ENCODE data around the gene ATG7.
"Not testable (repeated sequence)": the region's sequence is repeated elsewhere in the genome, so short reads cannot be mapped to it uniquely, and the experiment has no call there.

ATG7 gene

DNA sequence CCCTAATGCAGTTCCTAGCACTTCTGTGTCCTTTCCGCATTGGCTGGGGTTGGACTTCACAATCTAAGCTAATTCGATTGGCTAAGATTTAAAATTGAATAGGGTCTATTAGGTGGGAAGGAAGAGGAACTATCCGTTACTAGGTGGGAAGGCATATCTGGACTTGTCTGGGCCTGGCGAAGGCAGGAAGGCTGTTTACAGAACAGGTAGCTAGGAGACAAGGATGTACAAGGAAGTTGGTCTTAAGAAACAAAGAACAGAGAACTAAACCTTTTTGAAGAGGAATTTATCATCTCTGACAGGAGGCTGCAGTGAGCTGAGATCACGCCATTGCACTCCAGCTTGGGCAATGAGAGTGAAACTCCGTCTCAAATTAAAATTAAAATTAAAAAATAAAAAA lies 17.3 kb upstream of the ATG7 start:
- no peak for DNase-seq

DNA sequence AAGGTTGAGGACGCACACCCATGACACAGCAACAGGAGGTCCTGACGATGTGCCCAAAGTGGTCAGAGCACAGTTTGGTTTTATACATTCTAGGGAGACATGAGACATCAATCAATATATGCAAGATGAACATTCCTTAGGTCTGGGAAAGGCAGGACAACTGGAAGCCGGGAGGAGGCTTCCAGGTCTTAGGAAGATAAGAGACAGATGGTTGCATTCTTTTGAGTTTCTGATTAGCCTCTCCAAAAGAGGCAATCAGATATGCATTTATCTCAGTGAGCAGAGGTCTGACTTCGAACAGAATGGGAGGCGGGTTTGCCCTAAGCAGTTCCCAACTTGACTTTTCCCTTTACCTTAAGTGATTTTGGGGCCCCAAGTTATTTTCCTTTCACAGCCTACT lies 16.7 kb upstream of the ATG7 start:
- DNase-seq: not testable (repeated sequence)

DNA sequence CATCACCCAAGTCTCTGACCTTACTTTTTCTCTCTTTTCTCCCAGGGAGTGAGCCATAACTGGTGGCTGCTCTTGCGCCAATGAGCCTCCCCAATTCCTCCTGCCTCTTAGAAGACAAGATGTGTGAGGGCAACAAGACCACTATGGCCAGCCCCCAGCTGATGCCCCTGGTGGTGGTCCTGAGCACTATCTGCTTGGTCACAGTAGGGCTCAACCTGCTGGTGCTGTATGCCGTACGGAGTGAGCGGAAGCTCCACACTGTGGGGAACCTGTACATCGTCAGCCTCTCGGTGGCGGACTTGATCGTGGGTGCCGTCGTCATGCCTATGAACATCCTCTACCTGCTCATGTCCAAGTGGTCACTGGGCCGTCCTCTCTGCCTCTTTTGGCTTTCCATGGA lies 13.2 kb upstream of the ATG7 start:
- DNase-seq: no peak

DNA sequence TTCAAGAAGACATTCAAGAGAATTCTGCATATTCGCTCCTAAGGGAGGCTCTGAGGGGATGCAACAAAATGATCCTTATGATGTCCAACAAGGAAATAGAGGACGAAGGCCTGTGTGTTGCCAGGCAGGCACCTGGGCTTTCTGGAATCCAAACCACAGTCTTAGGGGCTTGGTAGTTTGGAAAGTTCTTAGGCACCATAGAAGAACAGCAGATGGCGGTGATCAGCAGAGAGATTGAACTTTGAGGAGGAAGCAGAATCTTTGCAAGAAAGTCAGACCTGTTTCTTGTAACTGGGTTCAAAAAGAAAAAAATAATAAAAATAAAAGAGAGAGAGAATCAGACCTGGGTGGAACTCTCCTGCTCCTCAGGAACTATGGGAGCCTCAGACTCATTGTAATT lies 11.7 kb upstream of the ATG7 start:
- no peak for DNase-seq

DNA sequence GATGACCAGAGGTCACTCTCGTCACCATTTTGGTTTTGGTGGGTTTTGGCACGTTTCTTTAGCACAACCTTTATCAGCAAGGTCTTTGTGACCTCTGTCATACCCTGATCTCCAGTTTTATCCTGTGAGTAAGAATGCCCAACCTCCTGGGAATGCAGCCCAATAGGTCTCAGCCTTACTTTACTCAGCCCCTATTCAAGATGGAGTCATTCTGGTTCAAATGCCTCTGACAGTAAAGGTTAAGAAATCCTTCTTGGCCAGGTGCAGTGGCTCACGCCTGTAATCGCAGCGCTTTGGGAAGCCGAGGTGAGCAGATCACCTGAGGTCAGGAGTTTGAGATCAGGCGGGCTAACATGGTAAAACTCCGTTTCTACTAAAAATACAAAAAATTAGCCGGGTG lies 3.2 kb upstream of the ATG7 start:
- no peak for DNase-seq

DNA sequence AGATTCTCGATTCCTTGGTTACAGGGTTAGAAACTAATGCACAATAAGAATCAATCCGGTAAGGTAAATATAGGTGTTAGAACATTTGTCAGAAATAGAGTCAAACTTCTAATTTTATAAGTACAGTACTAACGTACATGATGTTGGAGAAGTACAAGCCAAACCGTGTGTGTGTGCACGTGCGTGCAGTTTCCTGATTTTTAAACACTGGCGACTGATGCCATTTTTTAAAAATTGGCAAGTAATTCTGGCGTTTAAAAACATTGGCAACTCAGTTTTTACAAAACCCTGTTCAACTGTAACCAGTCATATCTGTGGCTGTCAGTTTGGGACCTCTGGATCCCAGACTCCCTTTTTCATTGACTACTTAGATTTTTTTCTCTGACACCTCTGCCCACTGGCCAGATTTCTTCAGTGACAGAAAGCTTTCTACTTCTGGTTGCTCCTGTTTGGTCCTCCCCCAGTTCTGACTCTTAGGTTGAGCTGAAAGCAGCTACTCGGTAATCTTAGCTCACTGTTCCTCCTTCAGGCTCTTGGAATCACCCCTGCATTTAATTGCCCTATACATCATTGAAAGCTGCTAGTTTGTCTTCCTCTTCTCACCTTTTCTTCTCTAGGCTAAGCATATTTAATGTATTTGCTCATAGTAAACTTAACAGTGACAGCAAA lies 843 bp downstream of the ATG7 start:
- DNase-seq: no peak

DNA sequence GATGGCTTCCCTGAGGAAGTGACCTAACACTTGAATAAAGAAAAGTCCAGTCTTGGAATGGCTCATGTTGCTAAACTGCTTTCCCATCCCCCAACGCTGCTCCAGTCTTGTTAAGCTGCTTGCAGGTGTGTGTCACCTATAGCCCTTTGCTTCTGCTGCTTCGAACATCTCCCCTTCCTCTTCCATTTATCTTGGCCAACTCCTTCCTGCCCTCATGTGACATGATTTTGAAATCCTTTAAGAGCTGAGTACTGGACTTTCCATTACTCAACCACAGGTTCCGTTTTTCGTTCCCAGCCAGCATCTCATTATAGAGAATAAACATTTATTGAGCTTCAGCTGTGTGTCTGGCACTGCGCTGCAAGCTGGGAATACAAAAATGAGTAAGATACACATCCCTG lies 1.7 kb downstream of the ATG7 start:
- no peak for DNase-seq

DNA sequence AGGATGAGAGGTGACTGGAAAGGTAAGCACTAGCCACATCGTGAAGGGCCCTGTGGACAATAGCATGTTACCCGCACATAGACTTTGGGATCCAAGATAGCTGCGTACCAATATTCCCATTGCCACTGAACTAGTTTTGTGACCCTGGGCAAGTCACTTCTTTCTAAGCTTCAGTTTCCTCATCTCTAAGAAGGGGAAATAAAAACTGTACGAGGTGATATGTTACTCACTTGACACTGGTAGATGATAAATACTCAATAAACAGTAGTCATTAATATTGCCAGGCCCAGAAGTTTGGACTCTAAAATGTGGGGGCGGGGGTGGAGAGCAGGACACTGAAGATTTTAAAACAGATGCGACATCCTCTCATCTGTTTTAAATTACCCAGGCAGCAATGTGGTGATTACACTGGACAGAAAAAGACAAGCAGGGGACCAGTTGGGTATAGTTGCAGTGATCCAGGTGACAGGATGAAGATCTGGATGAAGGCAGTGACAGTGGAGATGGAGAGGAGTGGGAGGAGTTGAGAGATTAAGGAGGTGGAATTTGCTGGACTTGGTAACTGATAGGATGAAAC lies 2.5 kb downstream of the ATG7 start:
- no peak for DNase-seq

DNA sequence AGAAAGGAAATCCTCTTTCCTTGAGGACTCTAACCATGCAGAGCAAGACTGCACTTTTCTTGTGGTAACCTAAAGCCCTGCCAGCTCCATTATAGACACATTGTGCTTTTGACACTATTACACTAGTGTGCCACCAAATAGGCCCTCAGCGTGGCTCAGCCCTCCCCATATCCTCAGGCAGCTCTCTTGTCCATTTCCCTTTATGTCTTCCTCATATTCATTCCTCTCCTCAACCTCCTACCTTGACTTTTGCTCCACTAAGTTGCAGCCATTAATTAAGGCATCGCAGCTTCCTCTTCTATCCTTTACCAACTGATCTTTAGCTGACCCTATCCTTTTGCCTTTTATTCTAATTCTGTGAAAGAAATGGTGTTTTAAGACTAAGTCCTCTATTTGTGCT lies 3.7 kb downstream of the ATG7 start:
- DNase-seq: no peak

DNA sequence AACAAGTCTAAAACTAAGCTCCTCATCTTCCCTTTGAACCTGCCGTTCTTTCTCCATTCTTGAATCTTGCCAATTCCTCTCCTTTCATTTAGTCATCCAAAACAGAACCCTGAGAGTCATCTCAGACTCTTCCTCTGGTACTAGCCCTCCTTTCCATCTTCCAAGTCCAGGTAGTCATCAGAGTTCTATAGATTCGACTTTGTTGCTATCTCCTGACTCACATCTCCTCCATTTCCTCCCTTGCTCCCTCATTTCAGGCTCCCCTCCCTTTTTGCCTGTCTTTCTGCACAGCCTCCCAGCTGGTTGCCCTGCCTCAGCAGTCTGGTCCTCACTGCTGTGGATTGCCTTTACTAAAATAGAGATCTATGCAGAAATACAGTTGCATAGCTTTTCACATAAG lies 4.7 kb downstream of the ATG7 start:
- DNase-seq: no peak

DNA sequence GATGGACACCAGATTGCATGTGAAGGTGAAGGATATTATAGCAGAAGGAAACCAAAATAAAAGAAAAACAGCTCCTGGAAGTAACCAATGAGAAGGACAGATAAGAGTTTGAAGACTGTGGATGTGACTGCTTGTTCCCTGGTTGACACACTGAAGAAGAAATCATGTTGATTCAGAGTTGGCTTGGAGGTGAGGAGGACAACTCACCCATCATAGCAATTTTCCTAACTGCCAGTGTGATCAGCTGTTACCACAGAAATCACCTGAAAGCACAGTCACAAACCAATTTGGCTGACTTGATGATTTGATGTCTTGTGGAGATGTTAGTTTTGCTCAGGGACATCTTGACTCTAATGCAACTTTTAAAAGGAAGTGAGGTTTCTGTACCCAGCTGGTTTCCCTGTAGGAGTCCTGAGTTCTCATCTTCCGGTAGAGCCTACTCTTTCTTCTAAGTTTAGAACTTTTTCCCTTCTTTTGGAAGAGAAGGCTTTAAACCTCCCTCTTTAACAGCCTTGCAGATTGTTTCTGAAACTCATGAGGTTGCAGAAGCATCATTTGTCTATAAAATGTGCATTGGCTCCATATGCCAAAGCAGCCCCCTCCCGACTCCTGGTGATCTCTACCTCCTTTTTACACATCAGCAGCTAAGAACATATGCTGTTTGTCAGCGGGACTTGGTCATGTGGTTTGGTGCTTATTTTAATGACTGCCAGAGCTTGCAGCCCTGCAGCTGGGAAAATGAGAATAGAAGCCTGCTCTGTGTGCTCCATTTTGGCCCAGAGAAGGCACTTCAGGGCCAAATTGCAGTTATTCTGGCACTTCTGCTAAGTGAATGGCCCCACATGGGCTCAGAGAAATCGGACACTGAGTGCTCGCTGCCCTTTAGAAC lies 10.3 kb downstream of the ATG7 start:
- DNase-seq: no peak

DNA sequence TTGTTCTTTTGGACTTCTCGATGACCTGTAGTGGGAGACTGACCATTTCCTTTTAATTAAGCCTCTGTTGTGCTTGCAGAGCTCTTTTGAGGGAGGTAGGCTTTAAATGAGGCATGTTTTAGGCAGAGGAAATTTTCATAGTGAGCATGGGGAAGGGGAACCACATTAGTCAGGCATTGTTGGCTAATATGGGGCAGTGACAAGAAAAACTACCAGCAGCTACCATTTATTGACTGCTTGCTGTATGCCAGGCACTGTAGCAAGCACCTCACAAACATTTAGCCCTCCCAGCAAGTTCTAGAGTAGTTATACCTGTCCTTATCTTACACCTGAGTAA lies 10.9 kb downstream of the ATG7 start:
- no peak for DNase-seq

DNA sequence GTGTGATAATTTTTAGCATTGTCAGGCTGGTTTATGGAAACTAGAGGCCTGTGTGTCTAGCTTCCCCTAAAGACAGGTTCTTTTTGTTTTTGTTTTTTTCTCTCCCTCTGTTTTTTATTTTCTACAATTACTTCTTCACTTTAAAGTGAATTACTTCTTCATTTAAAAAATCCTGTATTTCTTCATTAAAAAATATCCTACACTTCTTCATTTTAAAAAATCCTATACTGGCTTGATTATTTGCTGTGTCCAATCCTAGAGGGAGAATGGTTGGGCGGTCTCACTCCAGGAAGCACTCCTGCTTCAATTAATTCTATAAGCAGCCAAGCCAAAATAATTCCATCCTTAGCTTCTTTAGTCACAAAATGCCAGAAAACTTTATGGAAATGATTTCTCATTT lies 11.8 kb downstream of the ATG7 start:
- no peak for DNase-seq

DNA sequence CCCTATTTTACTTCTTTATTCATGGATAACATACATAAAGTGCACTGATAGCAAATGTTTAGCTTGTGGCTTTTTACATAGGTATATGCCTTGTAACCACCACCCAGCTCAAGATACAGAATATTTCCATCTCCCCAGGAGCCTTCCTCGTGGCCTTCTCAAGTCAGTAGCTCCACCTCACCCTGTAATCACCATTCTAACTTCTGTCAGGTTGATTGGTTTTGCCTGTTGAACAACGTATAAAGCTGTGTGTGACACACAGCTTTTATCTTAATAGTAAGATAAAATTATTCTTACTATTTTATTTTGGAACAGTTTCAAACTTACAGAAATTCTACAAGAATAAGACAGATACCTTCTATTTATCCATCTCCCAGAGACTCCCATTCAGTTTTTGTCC lies 13.3 kb downstream of the ATG7 start:
- no peak for DNase-seq

DNA sequence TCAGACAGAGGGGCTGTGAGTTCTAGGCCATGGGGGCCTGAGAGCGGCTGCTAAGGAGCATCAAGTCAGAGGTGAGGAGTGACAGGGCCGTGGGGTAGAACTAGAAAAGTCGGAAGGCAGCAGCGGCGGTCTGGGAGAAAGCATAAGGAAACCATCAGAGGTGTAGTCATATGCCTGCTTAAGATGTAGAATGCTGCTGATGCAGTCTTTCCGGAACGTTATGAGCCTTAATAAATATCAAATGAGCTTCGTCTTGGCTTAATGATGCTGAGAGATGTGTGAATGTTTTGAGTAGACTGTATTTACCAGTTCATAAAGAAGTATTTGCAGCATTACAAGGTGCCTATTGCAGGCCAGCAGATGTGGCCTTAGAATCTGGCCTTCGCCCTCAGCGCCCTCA lies 15.2 kb downstream of the ATG7 start:
- DNase-seq: no peak

DNA sequence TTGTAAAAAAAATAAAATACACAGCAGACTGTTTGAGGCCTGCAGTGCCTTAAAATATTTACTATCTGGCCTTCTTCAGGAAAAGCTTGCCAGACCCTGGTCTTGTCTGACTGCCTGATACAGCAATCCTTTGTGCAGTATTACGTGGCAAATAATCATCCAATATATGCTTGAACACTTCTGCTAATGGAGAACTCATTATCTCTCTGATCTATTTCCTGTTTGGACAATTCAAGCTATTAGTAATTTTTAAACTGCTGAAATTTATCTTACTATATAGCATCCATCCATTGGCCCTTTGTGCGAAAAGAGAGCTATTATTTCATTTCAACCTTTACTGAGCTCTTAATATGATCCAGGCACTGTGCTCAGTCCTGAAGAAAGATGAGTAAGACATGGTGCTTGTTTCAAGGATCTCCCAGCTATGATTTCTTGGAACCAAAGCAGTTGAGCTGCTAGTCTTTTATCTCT lies 15.9 kb downstream of the ATG7 start:
- no peak for DNase-seq

DNA sequence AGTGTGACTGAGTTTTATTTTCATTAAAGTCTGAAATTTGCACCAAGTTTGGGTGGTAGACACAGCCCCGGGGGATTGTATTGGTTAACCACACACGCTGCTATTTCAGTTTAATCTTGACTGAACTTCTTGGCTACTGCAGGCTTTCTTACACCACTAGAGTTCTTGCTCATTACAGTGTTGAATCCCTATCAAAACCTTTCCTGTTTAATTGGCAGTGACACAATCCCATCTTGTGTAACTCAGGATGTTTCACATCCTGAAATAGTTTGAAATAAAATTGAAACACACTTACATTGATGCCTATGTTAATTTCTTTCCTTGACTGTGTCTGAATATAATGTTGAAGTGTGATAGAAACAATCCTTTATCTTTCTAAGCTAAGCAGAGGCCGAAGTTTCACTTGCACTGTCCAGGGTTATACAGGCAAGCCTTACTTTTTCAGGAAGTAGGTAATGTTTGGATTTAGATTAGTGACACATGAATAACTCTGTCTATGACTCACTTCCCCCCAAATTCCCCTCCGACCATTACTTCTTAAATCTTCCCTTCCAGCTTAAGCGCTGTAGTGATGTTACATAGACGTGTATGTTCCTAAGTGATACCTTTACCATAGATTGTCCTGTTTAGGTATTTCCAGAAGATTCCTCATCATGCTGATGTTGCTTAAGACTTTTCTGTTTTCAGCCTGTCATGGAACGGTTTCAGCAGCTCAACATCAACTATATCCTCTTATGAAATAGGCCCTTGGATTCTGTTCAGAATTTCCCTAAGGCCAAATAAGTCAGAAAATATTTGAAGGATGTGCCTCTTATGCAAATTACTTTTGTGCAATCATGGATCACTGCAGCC lies 16.8 kb downstream of the ATG7 start:
- DNase-seq: no peak

DNA sequence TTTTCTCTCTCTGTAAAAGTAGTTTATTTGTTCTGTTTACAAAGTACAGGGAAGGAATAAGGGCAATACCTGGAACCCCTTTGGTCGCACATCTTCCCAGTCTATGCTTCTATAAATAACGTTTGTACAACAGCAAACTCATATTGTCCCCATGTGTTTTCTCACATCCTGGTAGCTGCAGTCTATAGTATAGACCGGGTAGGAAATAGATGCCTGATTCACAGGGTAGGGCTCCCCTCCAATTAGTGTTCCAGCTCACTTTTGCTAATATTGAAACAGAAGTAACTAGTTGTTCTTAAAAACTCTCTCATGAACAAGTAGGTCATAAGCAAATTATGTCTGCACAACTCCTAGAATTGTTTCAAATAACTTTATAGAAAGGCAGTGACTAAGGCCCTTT lies 17.7 kb downstream of the ATG7 start:
- DNase-seq: no peak

DNA sequence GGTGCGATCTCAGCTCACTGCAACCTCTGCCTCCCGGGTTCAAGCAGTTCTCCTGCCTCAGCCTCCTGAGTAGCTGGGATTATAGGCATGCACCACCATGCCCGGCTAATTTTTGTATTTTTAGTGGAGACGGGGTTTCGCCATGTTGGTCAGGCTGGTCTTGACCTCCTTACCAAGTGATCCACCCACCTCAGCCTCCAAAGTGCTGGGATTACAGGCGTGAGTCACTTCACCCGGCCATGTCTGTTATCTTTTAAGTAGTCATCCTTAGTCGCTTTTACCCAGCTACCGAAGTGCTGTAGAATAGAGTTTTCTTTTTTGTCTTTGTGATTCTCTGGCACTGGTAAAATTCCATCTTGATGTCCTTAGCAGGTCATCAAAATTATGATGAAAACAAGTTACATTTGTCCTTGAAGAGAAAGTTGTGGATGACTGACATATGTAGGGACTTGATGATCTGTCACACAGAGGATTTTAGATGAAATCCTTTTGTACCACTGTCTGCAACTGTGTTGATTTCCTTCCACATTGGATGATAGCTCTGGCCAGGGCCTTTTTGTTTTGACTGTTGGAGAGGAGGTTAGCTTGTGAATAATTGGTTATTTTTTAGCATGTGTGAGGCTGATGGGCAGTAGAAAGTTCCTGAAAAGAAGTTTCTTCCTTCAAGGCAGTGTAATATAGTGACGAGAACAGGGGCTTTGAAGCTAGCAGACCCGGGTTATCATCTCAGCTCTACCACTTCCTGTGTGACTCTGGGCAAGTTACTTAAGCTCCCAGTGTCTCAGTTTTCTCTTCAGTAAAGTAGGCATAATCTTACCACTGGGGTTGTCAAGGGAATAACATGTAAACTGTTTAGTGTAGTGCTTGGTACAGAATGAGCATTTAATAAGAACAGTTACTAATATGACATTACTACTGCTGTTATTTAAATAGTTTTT lies 18.8 kb downstream of the ATG7 start:
- DNase-seq: no peak

DNA sequence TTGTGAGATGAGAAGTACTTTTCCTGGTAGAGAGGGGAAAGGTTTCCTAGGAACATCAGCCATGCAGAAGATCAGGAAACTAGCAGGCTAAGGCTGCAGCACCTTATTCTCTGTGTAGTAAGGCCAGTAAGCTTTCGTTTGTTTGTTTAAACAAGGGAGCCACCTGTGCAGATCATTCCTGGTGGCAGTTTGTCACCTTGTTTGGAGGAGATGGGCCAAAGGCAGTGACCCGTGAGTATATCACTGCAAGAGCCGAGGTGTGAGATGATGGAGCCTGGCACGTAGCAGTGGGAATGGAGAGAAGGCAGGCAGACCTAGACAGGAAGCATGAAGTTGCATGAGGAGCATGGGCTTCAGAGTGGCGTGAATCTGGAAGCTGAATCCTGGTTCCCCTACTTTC lies 19.6 kb downstream of the ATG7 start:
- DNase-seq: peak; percentile 75

DNA sequence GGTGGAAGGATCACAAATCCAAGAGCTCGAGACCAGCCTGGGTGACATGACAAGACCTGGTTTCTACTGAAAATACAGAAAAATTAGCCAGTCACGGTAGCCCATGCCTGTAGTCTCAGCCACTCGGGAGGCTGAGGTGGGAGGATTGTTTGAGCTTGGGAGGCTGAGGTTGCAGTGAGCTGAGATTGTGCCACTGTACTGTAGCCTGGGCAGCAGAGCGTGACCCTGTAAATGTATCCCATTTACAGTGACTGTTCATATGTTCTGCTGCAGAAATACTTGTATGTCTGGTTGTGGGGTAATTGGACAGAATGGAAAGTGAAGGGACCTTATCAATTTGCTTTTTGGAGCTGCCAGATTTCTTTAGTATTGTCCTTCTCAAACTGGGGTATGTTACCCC lies 24.9 kb downstream of the ATG7 start:
- no peak for DNase-seq

DNA sequence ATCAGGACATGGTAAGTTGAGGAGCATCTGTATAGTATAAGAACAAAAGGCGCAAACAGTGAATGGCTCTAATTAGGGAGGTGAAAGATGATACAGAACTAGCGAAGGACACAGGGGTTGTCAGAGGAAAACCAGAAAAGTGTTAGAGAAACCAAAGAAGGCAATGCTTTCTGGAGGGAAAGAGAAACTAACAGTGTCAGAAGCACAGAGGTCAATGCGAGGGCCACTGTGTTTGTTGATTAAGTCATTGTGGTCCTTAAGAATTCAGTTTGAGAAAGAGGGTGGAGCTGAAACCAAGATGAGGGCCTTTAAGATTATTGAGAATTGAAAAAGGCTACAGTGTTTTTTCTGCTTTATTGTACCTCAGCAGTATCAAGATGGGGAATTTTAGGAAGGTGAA lies 28.8 kb downstream of the ATG7 start:
- DNase-seq: no peak

Data from NCI-H2029 (cell line).